ENCODE measurements around the gene ZFP36. TPM values are rescaled to one million over a fixed set of nuclear protein-coding genes. Genes with fewer than 3 reads are reported as not detected.

ZFP36 gene
- total RNA-seq, 2 donors from 2014 or later = 55.8 to 108 TPM

DNA sequence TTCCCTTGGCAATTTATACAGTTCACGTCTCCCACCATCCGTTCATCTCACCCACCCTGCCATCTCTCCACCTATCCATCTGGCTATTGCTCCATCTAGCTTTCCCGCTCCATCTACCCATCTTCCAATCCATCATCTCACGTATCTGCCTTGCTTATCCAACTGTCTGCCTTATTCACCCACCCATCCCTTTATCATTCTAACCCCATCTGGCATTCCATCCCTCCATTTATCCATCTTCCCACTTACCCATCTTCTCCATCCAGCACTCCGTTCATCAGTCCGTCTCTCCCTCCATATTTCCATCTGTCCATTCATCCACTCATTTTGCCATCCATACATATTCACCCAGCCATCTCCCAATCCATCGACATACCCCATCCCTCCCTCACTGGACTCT is 19.1 kb downstream of the ZFP36 start:
- Histone ChIP-seq H3K27ac (no peak overlapping the region), H3K4me1 (peaks cover 12% of the 10 kb centered on the region), H3K4me3 (no peak overlapping the region), H3K9me3 (no peaks in the 10 kb centered on the region), H3K27me3 (no peaks in the 10 kb centered on the region), H3K36me3 (replicated peaks in 1 of 2; ENCODE audit: insufficient read depth in 1 of 2, low read depth in 2 of 2) (no peaks in the 10 kb centered on the region)
- no peak for TF ChIP-seq POLR2A (IDR thresholded peaks at IDR 0.05)
- TF ChIP-seq, protein P1, sequence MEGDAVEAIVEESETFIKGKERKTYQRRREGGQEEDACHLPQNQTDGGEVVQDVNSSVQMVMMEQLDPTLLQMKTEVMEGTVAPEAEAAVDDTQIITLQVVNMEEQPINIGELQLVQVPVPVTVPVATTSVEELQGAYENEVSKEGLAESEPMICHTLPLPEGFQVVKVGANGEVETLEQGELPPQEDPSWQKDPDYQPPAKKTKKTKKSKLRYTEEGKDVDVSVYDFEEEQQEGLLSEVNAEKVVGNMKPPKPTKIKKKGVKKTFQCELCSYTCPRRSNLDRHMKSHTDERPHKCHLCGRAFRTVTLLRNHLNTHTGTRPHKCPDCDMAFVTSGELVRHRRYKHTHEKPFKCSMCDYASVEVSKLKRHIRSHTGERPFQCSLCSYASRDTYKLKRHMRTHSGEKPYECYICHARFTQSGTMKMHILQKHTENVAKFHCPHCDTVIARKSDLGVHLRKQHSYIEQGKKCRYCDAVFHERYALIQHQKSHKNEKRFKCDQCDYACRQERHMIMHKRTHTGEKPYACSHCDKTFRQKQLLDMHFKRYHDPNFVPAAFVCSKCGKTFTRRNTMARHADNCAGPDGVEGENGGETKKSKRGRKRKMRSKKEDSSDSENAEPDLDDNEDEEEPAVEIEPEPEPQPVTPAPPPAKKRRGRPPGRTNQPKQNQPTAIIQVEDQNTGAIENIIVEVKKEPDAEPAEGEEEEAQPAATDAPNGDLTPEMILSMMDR (IDR thresholded peaks at IDR 0.05) = no peak
- WGBS, 2 donors = 81 to 87% methylated on average over 7 of the region's 7 CpGs
- intact Hi-C loops (cut with DNase I) = no loop called here
- DNase-seq (no peak), ATAC-seq (no peak)

DNA sequence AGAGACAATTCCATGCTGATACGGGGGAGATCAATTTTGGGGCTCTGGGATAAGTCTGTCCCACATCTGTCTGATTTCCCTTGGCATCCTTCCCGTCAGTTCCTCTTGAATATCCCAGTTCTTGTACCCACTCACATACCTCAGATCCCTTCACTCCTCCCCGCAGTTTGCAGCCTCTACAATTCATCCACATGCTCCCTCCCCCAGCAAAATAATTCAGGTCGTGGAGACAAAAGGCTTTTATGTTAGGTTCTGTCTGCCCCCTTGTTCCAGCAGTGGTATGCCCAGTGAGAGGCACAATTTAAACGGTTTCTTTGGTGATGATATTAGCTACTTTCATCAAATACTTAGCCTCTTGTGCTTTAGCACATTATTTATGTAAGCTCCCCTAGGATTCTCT is 19.5 kb downstream of the ZFP36 start:
- 34 to 48% methylated on average over 5 of the region's 5 CpGs for WGBS, 2 donors
- H3K27me3 ChIP-seq = no peaks in the 10 kb centered on the region
- no peaks in the 10 kb centered on the region for H3K9me3 ChIP-seq
- no peak for ATAC-seq
- TF ChIP-seq POLR2A (IDR thresholded peaks at IDR 0.05) = no peak
- TF ChIP-seq, protein P1 (IDR thresholded peaks at IDR 0.05) = no peak
- peaks cover 12% of the 10 kb centered on the region for H3K4me1 ChIP-seq
- no peak for DNase-seq
- H3K4me3 ChIP-seq = no peak overlapping the region
- intact Hi-C loops (cut with DNase I) = no loop called here
- H3K36me3 ChIP-seq (replicated peaks in 1 of 2; ENCODE audit: insufficient read depth in 1 of 2, low read depth in 2 of 2) = no peaks in the 10 kb centered on the region
- no peak overlapping the region for H3K27ac ChIP-seq

DNA sequence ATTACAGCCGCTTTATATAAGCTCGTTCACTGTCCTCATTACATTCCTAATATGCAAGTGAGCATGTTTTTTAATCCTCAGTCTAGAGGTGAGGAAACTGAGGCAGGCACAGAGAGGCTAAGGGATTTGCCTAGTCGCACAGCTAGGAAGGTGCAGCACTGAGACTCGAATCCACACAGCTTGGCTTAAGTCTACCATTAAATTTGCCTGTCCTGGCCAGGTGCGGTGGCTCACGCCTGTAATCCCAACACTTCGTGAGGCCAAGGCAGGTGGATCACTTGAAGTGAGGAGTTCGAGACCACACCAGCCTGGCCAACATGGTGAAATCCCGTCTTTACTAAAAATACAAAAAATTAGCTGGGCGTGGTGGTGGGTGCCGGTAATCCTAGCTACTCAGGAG is 21.1 kb downstream of the ZFP36 start:
- Histone ChIP-seq H3K36me3 (replicated peaks in 1 of 2; ENCODE audit: insufficient read depth in 1 of 2, low read depth in 2 of 2) (no peaks in the 10 kb centered on the region), H3K27me3 (no peaks in the 10 kb centered on the region), H3K27ac (peak overlapping the region in 3 of 4 donors; percentile 51 to 75 (median 74)), H3K4me3 (no peak overlapping the region), H3K9me3 (no peaks in the 10 kb centered on the region), H3K4me1 (peaks cover 12% of the 10 kb centered on the region)
- DNase-seq (no peak), ATAC-seq (no peak)
- WGBS, 2 donors = 83 to 85% methylated on average over 7 to 11 of the region's 11 CpGs
- intact Hi-C loops (cut with DNase I) = no loop called here
- TF ChIP-seq POLR2A (IDR thresholded peaks at IDR 0.05) = no peak
- TF ChIP-seq, protein P1 (IDR thresholded peaks at IDR 0.05) = no peak

DNA sequence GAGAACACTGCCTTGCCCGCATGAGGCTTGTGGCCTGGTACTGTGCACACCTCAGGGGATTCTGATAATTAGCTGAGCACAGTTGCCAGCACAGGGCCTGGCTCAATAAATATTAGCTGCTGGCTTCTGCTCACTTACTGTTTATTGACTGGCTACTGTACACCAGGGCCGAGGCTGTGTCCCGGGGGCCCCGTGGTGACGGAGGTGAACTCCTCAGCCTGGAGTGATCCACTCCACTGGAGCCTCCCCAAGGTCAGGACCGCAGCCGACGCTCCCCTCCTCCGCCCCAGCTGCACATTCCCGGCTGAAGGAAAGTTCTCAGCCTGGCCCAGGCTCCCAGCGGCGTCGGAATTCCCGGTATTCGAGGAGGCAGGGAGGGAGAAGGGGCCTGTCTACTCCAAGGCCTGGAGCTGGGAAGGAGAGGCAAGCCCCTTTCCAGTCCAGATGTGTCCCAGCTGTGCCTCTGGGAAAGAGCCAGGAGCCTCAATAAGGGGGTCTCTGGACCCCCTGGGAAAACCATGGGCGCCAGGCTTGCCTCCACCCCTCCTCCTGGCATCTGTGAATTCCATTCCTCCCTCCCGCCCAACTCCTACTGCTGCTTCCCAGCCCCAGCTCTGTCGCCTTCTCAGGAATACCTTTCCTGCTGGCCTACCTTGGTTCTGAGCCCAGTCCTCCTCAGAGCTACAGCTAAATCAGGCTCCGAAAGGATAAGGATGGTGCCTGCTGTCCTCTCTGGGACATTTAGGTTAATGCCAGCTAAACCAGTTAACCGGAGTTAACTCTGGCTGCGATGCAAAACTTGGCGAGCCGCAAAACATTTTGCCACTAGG is 21.9 kb downstream of the ZFP36 start:
- peaks cover 13% of the 10 kb centered on the region for H3K4me1 ChIP-seq
- peak; percentile 75 for ATAC-seq
- no peaks in the 10 kb centered on the region for H3K27me3 ChIP-seq
- WGBS, 2 donors = 30 to 32% methylated on average over 21 to 23 of the region's 23 CpGs
- H3K9me3 ChIP-seq = no peaks in the 10 kb centered on the region
- H3K36me3 ChIP-seq (replicated peaks in 1 of 2; ENCODE audit: insufficient read depth in 1 of 2, low read depth in 2 of 2) = peaks cover 0 to 6% of the 10 kb centered on the region in 2 donors
- TF ChIP-seq POLR2A (IDR thresholded peaks at IDR 0.05) = peak in 1 of 3 donors; percentile 16
- TF ChIP-seq, protein P1 (IDR thresholded peaks at IDR 0.05) = no peak
- H3K4me3 ChIP-seq = no peak overlapping the region
- peak overlapping the region; percentile 1 to 75 (median 62) for H3K27ac ChIP-seq
- peak; percentile 43 to 62 (median 54) for DNase-seq
- intact Hi-C loops (cut with DNase I) = no loop called here
